ENCODE measurements around the gene ACSBG1. TPM values are rescaled to one million over a fixed set of nuclear protein-coding genes. Genes with fewer than 3 reads are reported as not detected.

The ACSBG1 gene
- polyA plus RNA-seq, 1 donor from 2014 or later: 0.32 TPM

- no peak overlapping the region for H3K4me2 ChIP-seq (ENCODE audit: low read length)
- no peaks in the 10 kb centered on the region for H3K9me3 ChIP-seq (ENCODE audit: low read length)
Measured at GRCh38 chr15:78220713-78221112, 13.7 kb downstream of the ACSBG1 start.

GRCh38 chr15:78216276-78217104, 17.9 kb downstream of the ACSBG1 start:
- H3K36me3 ChIP-seq (ENCODE audit: insufficient read depth, low read length): no peaks in the 10 kb centered on the region
- no peaks in the 10 kb centered on the region for H4K20me1 ChIP-seq (ENCODE audit: insufficient read depth)
- H3K27me3 ChIP-seq (ENCODE audit: insufficient read depth, low read depth, low read length): no peaks in the 10 kb centered on the region
- no peaks in the 10 kb centered on the region for H3K9me3 ChIP-seq (ENCODE audit: low read length)
- H3K9ac ChIP-seq (ENCODE audit: low read length): no peak overlapping the region
- no peaks in the 10 kb centered on the region for H3K79me2 ChIP-seq (replicated peaks; ENCODE audit: insufficient read depth, low read length)
- H3K27ac ChIP-seq (ENCODE audit: low read length): no peak overlapping the region
- H3K4me3 ChIP-seq (ENCODE audit: low read length): no peak overlapping the region
- no peaks in the 10 kb centered on the region for H3F3A ChIP-seq (ENCODE audit: insufficient read depth, low read length, poor library complexity, severe bottlenecking)
- no peak overlapping the region for H3K4me2 ChIP-seq (ENCODE audit: low read length)
- H3K9me2 ChIP-seq (ENCODE audit: insufficient read depth, low read length): no peaks in the 10 kb centered on the region
- no peak overlapping the region for H2AFZ ChIP-seq (ENCODE audit: low read depth, low read length)
- TF ChIP-seq TAF1 (IDR thresholded peaks at IDR 0.05; ENCODE audit: low read depth): no peak
- no peak for TF ChIP-seq REST (IDR thresholded peaks at IDR 0.05; ENCODE audit: borderline replicate concordance)
- TF ChIP-seq EZH2 (IDR thresholded peaks at IDR 0.05; ENCODE audit: borderline replicate concordance, insufficient read depth, low read length, poor library complexity, severe bottlenecking): no peak
- no peak for TF ChIP-seq POLR2AphosphoS5 (IDR thresholded peaks at IDR 0.05)
- TF ChIP-seq, protein P1, sequence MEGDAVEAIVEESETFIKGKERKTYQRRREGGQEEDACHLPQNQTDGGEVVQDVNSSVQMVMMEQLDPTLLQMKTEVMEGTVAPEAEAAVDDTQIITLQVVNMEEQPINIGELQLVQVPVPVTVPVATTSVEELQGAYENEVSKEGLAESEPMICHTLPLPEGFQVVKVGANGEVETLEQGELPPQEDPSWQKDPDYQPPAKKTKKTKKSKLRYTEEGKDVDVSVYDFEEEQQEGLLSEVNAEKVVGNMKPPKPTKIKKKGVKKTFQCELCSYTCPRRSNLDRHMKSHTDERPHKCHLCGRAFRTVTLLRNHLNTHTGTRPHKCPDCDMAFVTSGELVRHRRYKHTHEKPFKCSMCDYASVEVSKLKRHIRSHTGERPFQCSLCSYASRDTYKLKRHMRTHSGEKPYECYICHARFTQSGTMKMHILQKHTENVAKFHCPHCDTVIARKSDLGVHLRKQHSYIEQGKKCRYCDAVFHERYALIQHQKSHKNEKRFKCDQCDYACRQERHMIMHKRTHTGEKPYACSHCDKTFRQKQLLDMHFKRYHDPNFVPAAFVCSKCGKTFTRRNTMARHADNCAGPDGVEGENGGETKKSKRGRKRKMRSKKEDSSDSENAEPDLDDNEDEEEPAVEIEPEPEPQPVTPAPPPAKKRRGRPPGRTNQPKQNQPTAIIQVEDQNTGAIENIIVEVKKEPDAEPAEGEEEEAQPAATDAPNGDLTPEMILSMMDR (IDR thresholded peaks at IDR 0.05; ENCODE audit: poor library complexity, severe bottlenecking): no peak
- TF ChIP-seq SMC3 (conservative IDR thresholded peaks at IDR 0.05; ENCODE audit: poor library complexity): no peak

More at GRCh38 chr15:78220713-78221112, 13.7 kb downstream of the ACSBG1 start:
- Histone ChIP-seq H3K9ac (ENCODE audit: low read length) (no peak overlapping the region), H4K20me1 (ENCODE audit: insufficient read depth) (no peaks in the 10 kb centered on the region), H3K36me3 (ENCODE audit: insufficient read depth, low read length) (no peaks in the 10 kb centered on the region), H3K79me2 (replicated peaks; ENCODE audit: insufficient read depth, low read length) (no peaks in the 10 kb centered on the region), H3K4me3 (ENCODE audit: low read length) (no peak overlapping the region), H3K9me2 (ENCODE audit: insufficient read depth, low read length) (no peaks in the 10 kb centered on the region), H3K27me3 (ENCODE audit: insufficient read depth, low read depth, low read length) (no peaks in the 10 kb centered on the region), H3F3A (ENCODE audit: insufficient read depth, low read length, poor library complexity, severe bottlenecking) (no peaks in the 10 kb centered on the region), H3K27ac (ENCODE audit: low read length) (no peak overlapping the region), H2AFZ (ENCODE audit: low read depth, low read length) (no peak overlapping the region)
- no peak for TF ChIP-seq REST (IDR thresholded peaks at IDR 0.05; ENCODE audit: borderline replicate concordance)
- no peak for TF ChIP-seq EP300 (conservative IDR thresholded peaks at IDR 0.05; ENCODE audit: poor library complexity, severe bottlenecking)
- TF ChIP-seq MXI1 (conservative IDR thresholded peaks at IDR 0.05; ENCODE audit: poor library complexity, severe bottlenecking): no peak
- no peak for TF ChIP-seq RAD21 (conservative IDR thresholded peaks at IDR 0.05)
- TF ChIP-seq EZH2 (IDR thresholded peaks at IDR 0.05; ENCODE audit: borderline replicate concordance, insufficient read depth, low read length, poor library complexity, severe bottlenecking): no peak
- TF ChIP-seq, protein P1 (IDR thresholded peaks at IDR 0.05; ENCODE audit: poor library complexity, severe bottlenecking): no peak
- TF ChIP-seq POLR2AphosphoS5 (IDR thresholded peaks at IDR 0.05): no peak
- TF ChIP-seq TAF1 (IDR thresholded peaks at IDR 0.05; ENCODE audit: low read depth): no peak
- TF ChIP-seq SMC3 (conservative IDR thresholded peaks at IDR 0.05; ENCODE audit: poor library complexity): no peak
